OCI-LY7 (cell line): ENCODE results near the gene EEIG1. TPM values are rescaled to one million over a fixed set of nuclear protein-coding genes. Genes with fewer than 3 reads are reported as not detected.
A peak's percentile ranks its signal among the peaks of the same experiment; 100 is the strongest.

Source experiments
- BruUV-seq: library from RNA; stranded (reverse); fragments of 400-500 nt; replicated peaks from 2 replicates; lab custom pipeline; 2021; lab: Mats Ljungman, UMichigan
- CTCF ChIA-PET: fragments of 300-600 bp; sonication (Branson Sonifier 250); formaldehyde crosslinking; loops from one replicate; lab custom pipeline; 2022; ENCODE audit warnings: antibody characterized with exemption; ENCODE audit not compliant: unreplicated experiment; lab: Charles Lee
- POLR2A ChIA-PET: fragments of 300-600 bp; sonication (Branson Sonifier 250); formaldehyde crosslinking; loops from one replicate; lab custom pipeline; 2022; ENCODE audit warnings: antibody characterized with exemption; lab: Charles Lee
- DNase-seq: peaks from one replicate; pipeline ENCODE4 v3.0.0-alpha.2; 2015; ENCODE audit warnings: low spot score
- H2AFZ ChIP-seq: fragments of 200-600 bp; sonication (generic), shearing (Covaris generic); 2 replicates; pipeline ENCODE4 v1.6.1; 2014; ENCODE audit warnings: mild to moderate bottlenecking, antibody characterized with exemption, low read length, moderate library complexity
- H3K27ac ChIP-seq: fragments of 200-600 bp; sonication (generic); 2 replicates; pipeline ENCODE4 v1.5.1; 2014; ENCODE audit warnings: mixed run types, low read depth, mild to moderate bottlenecking, moderate library complexity, low read length, inconsistent platforms; ENCODE audit not compliant: poor library complexity, severe bottlenecking
- H3K36me3 ChIP-seq: fragments of 200-600 bp; sonication (generic); 2 replicates; pipeline ENCODE4 v1.6.1; 2014; ENCODE audit warnings: mild to moderate bottlenecking, antibody characterized with exemption, low read length, moderate library complexity, mixed read lengths; ENCODE audit not compliant: insufficient read depth
- H3K4me1 ChIP-seq: fragments of 200-600 bp; sonication (generic); 2 replicates; pipeline ENCODE4 v1.5.1; 2014; ENCODE audit warnings: mild to moderate bottlenecking, low read length; ENCODE audit not compliant: insufficient read depth, poor library complexity, severe bottlenecking
- H3K4me2 ChIP-seq: fragments of 200-600 bp; sonication (generic); 2 replicates; pipeline ENCODE4 v1.6.1; 2014; ENCODE audit warnings: mild to moderate bottlenecking, low read length
- H3K4me3 ChIP-seq: fragments of 200-600 bp; sonication (generic); 2 replicates; pipeline ENCODE4 v1.5.1; 2014; ENCODE audit warnings: mild to moderate bottlenecking, low read depth, low read length; ENCODE audit not compliant: poor library complexity, severe bottlenecking
- H3K79me2 ChIP-seq: fragments of 200-600 bp; sonication (generic); 2 replicates; pipeline ENCODE4 v1.6.1; 2016; ENCODE audit warnings: low read depth, mild to moderate bottlenecking, low read length, moderate library complexity, mixed read lengths; ENCODE audit not compliant: insufficient read depth
- H3K9me2 ChIP-seq: fragments of 200-600 bp; sonication (generic); 2 replicates; pipeline ENCODE4 v1.6.1; 2016; ENCODE audit warnings: mild to moderate bottlenecking, low read length, mixed read lengths; ENCODE audit not compliant: insufficient read depth
- H3K9me3 ChIP-seq: fragments of 200-600 bp; sonication (generic); 2 replicates; pipeline ENCODE4 v1.6.1; 2014; ENCODE audit warnings: mild to moderate bottlenecking, mixed run types, low read length, mixed read lengths
- H4K20me1 ChIP-seq: fragments of 200-600 bp; sonication (generic); 2 replicates; pipeline ENCODE4 v1.6.1; 2014; ENCODE audit warnings: mild to moderate bottlenecking, antibody characterized with exemption, low read length, moderate library complexity, mixed read lengths; ENCODE audit not compliant: insufficient read depth
- CTCF ChIP-seq: fragments of 200-600 bp; sonication (generic); conservative IDR thresholded peaks from 2 replicates; pipeline ENCODE4 v1.5.1; 2014; ENCODE audit warnings: mild to moderate bottlenecking, antibody characterized with exemption, low read length, moderate library complexity, mixed read lengths
- EZH2phosphoT487 ChIP-seq: fragments of 200-600 bp; sonication (generic); IDR thresholded peaks from 2 replicates; pipeline ENCODE4 v1.6.1; 2018; ENCODE audit warnings: low read depth, borderline replicate concordance, mild to moderate bottlenecking, mixed run types, antibody characterized with exemption, low read length, moderate library complexity, mixed read lengths
- intact Hi-C: fragments of 100-400 bp; cut with micrococcal nuclease; formaldehyde crosslinking; loops from one replicate; pipeline ENCODE4 v1.10.0; 2022; ENCODE audit not compliant: unreplicated experiment
- total RNA-seq, 2 experiments: library from RNA; depleted of rRNA in 1 of 2; stranded (reverse); fragments of >200 nt in 1 of 2; shearing (Covaris generic) in 1 of 2; gene quantifications; 2 replicates each; pipeline ENCODE4 v1.2.3, GENCODE V29; 2014 to 2022

Gene EEIG1
- total RNA-seq, 2 experiments from 2014 or later, result 25.8 to 60.1 TPM

GRCh38 chr9:127983847-127984289, 3.1 kb upstream of the EEIG1 start:
- Histone ChIP-seq H3K4me2 (peak overlapping the region; percentile 92), H3K27ac (peak overlapping the region; percentile 96), H3K36me3 (peaks cover 7% of the 10 kb centered on the region), H3K9me2 (no peaks in the 10 kb centered on the region), H3K4me3 (peak overlapping the region; percentile 47), H3K79me2 (peaks cover 26% of the 10 kb centered on the region), H3K9me3 (no peaks in the 10 kb centered on the region), H2AFZ (peak overlapping the region; percentile 31; the same call in 1 of the 2 replicates), H4K20me1 (peaks cover 8% of the 10 kb centered on the region; the same call in 1 of the 2 replicates), H3K4me1 (peaks cover 64% of the 10 kb centered on the region)
- ChIA-PET POLR2A (interaction anchor here (0.7 to 3.5 kb wide), 7 partner anchors 13 to 205 kb away, joined by 3 to 25 read pairs (median 4); partner anchors contain the start of gene SH2D3C), CTCF (interaction anchor here (0.8 kb wide), 1 partner anchor 28 kb away, joined by 3 read pairs; no protein-coding TSS in a partner anchor)
- BruUV-seq, result no TSS peak
- intact Hi-C loops, result loop anchor here (1.0 to 5.0 kb wide), 3 partner anchors 23 to 207 kb away; partner anchors contain the start of gene SH2D3C
- TF ChIP-seq CTCF (no peak), EZH2phosphoT487 (no peak)
- peak; percentile 97 for DNase-seq

DNA sequence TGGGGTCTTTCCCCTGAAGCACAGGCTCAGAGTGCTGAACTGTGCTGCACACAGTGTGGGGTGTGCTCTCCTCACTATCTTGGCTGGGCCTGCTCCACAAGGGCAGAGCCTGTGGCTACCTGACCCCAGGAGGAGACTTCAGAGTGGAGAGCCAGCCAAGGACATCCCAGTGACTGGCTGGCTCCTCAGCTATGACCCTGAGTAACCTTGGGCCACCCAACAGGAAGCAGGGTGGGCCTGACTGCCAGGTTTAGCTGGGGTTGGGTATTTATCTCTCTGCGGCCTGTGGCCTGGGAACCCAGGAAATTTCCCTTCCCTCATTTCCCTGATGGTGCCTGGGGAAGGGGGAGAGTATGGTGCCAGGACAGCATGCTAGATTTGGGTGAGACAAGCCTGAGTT, 2.1 kb upstream of the EEIG1 start:
- Histone ChIP-seq H4K20me1 (peaks cover 10% of the 10 kb centered on the region; the same call in 1 of the 2 replicates), H3K27ac (peak overlapping the region; percentile 96)
- POLR2A ChIA-PET, result interaction anchor here (0.6 to 3.5 kb wide), 8 partner anchors 12 to 204 kb away, joined by 3 to 25 read pairs (median 6); partner anchors contain the start of gene SH2D3C

More for the DNA sequence above, 2.1 kb upstream of the EEIG1 start:
- no peak overlapping the region; the same call in 1 of the 2 replicates for H2AFZ ChIP-seq
- CTCF ChIA-PET, result interaction anchor here (0.8 kb wide), 1 partner anchor 27 kb away, joined by 3 read pairs; no protein-coding TSS in a partner anchor
- H3K4me3 ChIP-seq, result peak overlapping the region; percentile 47
- H3K4me1 ChIP-seq, result peaks cover 65% of the 10 kb centered on the region
- H3K9me2 ChIP-seq, result no peaks in the 10 kb centered on the region
- intact Hi-C loops, result loop anchor here (1.0 to 5.0 kb wide), 2 partner anchors 52 to 206 kb away; partner anchors contain the start of gene SH2D3C
- TF ChIP-seq EZH2phosphoT487 (no peak), CTCF (no peak)
- H3K9me3 ChIP-seq, result no peaks in the 10 kb centered on the region
- peak; percentile 47 for DNase-seq
- peaks cover 17% of the 10 kb centered on the region for H3K36me3 ChIP-seq
- BruUV-seq, result no TSS peak
- peaks cover 36% of the 10 kb centered on the region for H3K79me2 ChIP-seq
- H3K4me2 ChIP-seq, result peak overlapping the region; percentile 92
